ES-I3 (cell line): ENCODE results near the gene ZNF502.
A peak's percentile ranks its signal among the peaks of the same experiment; 100 is the strongest.
"Not testable (repeated sequence)": the region's sequence is repeated elsewhere in the genome, so short reads cannot be mapped to it uniquely, and the experiment has no call there.

Experiments used
- H3K36me3 ChIP-seq: 2 replicates; pipeline ENCODE4 v1.6.1; 2013; ENCODE audit warnings: mild to moderate bottlenecking, low read length, control low read depth, moderate library complexity; ENCODE audit not compliant: insufficient read depth
- H3K4me1 ChIP-seq: 2 replicates; pipeline ENCODE4 v1.6.1; 2013; ENCODE audit warnings: mild to moderate bottlenecking, control low read depth, low read length; ENCODE audit not compliant: insufficient read depth
- H3K9ac ChIP-seq: 2 replicates; pipeline ENCODE4 v1.6.1; 2013; ENCODE audit warnings: low read depth, mild to moderate bottlenecking, low read length, moderate library complexity
- H3K9me3 ChIP-seq: 2 replicates; pipeline ENCODE4 v1.6.1; 2013; ENCODE audit warnings: mild to moderate bottlenecking, low read length, moderate library complexity; ENCODE audit not compliant: control insufficient read depth, insufficient read depth

The ZNF502 gene

DNA sequence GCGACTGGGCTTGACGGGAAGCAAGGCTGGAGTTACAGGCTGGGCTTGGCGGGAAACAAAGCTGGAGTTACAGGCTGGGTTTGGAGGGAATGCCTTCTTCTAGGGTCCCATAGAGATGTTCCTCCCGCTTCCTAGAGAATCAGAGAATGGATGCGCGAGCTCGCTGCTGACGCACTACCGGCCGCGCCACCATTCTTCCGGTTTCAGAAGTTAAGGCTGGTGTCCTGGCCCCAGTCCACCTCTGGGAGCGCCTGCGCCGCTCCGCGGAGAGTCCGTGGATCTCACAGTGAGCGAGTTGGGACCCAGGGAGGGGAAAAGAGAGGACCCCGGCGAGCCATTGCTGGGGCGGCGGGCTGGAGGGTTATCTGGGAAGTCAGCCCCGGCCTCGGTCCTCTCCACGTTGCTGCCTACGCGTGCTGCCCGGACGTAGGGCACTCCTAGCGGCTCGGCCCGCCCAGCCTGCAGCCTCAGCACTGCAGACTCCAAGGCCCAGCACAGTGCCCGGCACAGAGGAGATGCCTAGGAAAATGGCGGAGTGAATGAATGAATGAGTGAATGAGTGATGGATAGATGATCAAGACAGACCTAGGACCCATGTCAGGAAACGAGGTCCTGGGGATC is at the start of gene ZNF502:
Gene ZNF502, plus strand, starts transcription at position 206 of the 621 bp plus-strand sequence. CDS start 7,602 bp downstream, outside the sequence.
- Histone ChIP-seq H3K36me3 (no peaks in the 10 kb centered on the region), H3K9ac (peak within 1 kb of the TSS; percentile 82), H3K9me3 (peaks cover 11% of the 10 kb centered on the region), H3K4me1 (no peaks in the 10 kb centered on the region)

GRCh38 chr3:44665173-44665572 is 47.3 kb upstream of the ZNF502 start:
- Histone ChIP-seq H3K4me1 (no peaks in the 10 kb centered on the region), H3K9me3 (no peaks in the 10 kb centered on the region; the same call in 1 of the 2 replicates), H3K9ac (no peak overlapping the region), H3K36me3 (peaks cover 6% of the 10 kb centered on the region)

GRCh38 chr3:44666346-44666745 is 46.1 kb upstream of the ZNF502 start:
- Histone ChIP-seq H3K36me3 (no peaks in the 10 kb centered on the region; the same call in 1 of the 2 replicates), H3K9ac (no peak overlapping the region), H3K9me3 (no peaks in the 10 kb centered on the region)

GRCh38 chr3:44669760-44670159 is 42.7 kb upstream of the ZNF502 start:
- Histone ChIP-seq H3K4me1 (no peaks in the 10 kb centered on the region), H3K9ac (no peak overlapping the region), H3K9me3 (no peaks in the 10 kb centered on the region), H3K36me3 (no peaks in the 10 kb centered on the region; the same call in 1 of the 2 replicates)

More at GRCh38 chr3:44666346-44666745, 46.1 kb upstream of the ZNF502 start:
- no peaks in the 10 kb centered on the region for H3K4me1 ChIP-seq

DNA sequence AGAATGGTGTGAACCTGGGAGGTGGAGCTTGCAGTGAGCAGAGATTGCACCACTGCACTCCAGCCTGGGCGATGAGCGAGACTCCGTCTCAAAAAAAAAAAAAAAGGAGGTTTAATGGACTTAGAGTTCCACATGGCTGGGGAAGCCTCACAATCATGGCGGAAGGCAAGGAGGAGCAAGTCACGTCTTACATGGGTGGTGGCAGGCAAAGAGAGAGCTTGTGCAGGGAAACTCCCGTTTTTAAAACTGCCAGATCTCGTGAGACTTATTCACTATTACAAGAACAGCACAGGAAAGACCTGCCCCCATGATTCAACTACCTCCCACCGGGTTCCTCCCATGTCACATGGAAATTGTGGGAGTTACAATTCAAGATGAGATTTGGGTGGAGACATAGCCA is 39.0 kb upstream of the ZNF502 start:
- not testable (repeated sequence) for H3K36me3 ChIP-seq

GRCh38 chr3:44674211-44674610 is 38.2 kb upstream of the ZNF502 start:
- no peaks in the 10 kb centered on the region; the same call in 1 of the 2 replicates for H3K36me3 ChIP-seq
- no peaks in the 10 kb centered on the region for H3K4me1 ChIP-seq
- H3K9ac ChIP-seq: no peak overlapping the region
- H3K9me3 ChIP-seq: no peaks in the 10 kb centered on the region

More for the DNA sequence above, 39.0 kb upstream of the ZNF502 start:
- H3K9ac ChIP-seq, H3K4me1 ChIP-seq, H3K9me3 ChIP-seq: not testable (repeated sequence)

DNA sequence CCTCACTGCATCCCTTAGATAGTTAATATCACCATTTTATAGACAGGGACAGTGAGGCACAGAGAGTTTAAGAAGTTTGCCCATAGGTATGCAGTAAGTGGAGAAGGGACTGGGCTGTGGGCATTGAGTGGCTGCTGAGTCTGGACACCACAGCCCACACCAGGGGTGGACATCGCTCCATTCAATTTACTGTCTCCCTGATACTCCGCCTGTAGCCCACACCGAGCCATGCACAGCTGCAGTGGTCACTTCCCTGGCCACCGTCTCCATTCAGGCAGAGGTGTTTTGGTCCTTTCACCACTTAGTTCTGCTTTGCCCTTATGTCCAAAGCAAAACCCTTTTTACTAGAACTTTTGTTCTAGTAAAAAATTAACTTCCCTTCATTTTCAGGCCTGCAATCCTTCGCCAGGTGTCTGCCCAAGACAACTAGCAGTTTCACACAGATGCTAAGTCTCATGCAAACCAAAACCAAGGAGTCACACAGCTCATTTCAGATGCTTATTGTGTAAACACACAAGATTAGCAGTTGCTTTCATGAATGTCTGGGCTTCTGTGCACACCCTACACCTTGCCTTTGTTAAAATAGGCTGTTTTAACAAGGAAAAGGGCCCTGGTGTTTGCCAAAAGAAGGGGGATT is 33.9 kb upstream of the ZNF502 start:
- H3K9me3 ChIP-seq: no peaks in the 10 kb centered on the region; the same call in 1 of the 2 replicates
- H3K9ac ChIP-seq: no peak overlapping the region
- H3K36me3 ChIP-seq: no peaks in the 10 kb centered on the region
- H3K4me1 ChIP-seq: no peaks in the 10 kb centered on the region

DNA sequence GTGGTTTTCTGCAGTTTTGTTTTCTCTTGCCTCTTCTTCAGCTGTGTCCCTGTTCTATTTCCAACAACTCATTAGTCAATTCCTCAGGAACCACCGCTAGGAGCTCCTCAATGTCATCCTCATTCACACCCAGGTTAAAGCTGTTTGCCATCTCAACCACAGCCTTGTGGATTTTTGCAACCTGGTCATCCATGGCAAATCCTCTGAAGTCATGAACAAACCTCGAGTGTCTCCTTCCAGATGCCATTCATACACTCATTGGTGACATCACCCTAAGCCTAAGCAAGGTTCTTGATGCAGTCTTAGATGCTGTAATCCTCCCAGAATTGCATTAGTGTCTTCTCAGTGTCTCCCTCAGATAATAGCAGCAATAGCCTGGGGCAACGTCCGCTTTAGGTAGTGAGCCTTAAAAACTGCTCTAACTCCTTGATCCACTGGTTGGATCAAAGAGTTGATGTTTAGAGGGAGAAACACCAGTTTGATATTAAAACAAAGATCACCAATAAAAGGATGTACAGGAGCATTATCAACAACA is 31.5 kb upstream of the ZNF502 start:
- Histone ChIP-seq H3K9me3 (no peaks in the 10 kb centered on the region; the same call in 1 of the 2 replicates), H3K4me1 (no peaks in the 10 kb centered on the region), H3K9ac (no peak overlapping the region), H3K36me3 (no peaks in the 10 kb centered on the region)

DNA sequence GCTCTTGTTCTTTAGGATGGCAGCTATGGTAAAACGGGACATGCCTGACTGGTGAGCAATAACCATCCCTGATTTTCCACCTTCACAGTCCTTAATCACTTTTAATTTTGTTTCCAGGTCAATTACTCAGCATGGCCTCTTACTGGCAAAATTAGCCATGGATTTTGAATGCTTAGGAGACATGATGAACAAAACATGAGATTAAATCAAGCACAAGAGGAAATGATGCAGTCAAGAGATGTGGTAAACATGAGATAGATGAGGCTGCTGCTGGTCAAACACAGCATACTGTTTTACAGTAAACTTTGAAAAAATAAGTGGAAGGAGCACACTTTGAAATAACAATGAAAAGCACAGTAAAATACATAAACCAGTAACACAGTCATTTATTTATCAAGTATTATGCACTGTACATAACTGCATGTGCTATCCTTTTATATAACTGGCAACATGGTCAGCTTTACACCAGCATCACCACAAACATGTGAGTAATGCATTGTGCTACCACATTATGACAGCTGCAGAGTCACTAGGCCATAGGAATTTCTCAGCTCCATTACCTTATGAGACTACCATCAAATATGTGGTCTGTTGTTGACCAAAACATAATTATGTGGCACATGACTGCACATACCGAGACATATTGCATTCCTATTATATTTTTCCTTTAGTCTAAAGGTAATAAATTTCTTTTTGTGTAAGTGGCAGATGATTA is 30.1 kb upstream of the ZNF502 start:
- Histone ChIP-seq H3K36me3 (no peaks in the 10 kb centered on the region), H3K4me1 (no peaks in the 10 kb centered on the region), H3K9me3 (no peaks in the 10 kb centered on the region; the same call in 1 of the 2 replicates), H3K9ac (no peak overlapping the region)

- H3K4me1 ChIP-seq: no peaks in the 10 kb centered on the region
- peak overlapping the region; percentile 97 for H3K9ac ChIP-seq
- H3K36me3 ChIP-seq: no peaks in the 10 kb centered on the region
- H3K9me3 ChIP-seq: no peaks in the 10 kb centered on the region; the same call in 1 of the 2 replicates
Observed at GRCh38 chr3:44685128-44685800, 27.2 kb upstream of the ZNF502 start.

DNA sequence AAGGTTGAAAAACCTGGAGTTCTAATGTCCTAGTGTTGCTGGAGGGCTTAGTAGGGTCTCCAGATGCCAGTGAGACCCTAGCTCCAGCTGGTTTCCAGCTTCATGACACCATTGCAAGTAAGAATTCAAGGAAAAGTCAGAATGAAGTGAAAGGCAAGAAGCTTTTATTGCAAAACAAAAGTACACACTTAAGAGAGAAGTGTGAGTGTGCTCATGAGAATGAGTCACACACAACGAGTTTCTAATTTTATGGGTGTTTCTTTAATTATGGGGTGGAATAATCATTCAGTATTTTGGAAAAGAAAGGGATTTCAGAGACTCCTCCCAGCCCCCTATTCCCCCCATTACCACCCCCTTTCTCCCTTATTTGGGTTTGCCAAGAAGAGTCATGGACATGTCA is 24.6 kb upstream of the ZNF502 start:
- H3K36me3 ChIP-seq: no peaks in the 10 kb centered on the region
- no peaks in the 10 kb centered on the region for H3K9me3 ChIP-seq
- H3K4me1 ChIP-seq: no peaks in the 10 kb centered on the region
- H3K9ac ChIP-seq: no peak overlapping the region

GRCh38 chr3:44721231-44722102 is 9.0 kb downstream of the ZNF502 start:
- Histone ChIP-seq H3K9me3 (peaks cover 59% of the 10 kb centered on the region), H3K9ac (no peak overlapping the region), H3K36me3 (peaks cover 20% of the 10 kb centered on the region), H3K4me1 (no peaks in the 10 kb centered on the region)

DNA sequence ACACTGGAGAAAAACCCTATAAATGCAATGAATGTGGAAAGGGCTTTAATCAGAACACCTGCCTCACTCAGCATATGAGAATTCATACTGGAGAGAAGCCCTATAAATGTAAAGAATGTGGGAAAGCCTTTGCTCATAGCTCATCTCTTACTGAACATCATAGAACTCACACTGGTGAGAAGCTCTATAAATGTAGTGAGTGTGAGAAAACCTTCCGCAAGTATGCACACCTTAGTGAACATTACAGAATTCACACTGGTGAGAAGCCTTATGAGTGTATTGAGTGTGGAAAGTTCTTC is 9.6 kb downstream of the ZNF502 start:
- no peaks in the 10 kb centered on the region for H3K4me1 ChIP-seq
- H3K9ac ChIP-seq: no peak overlapping the region
- peaks cover 58% of the 10 kb centered on the region for H3K9me3 ChIP-seq
- peaks cover 20% of the 10 kb centered on the region for H3K36me3 ChIP-seq
